IMR-90 (cell line): ENCODE data around the gene TMA16.

Experiments
- CTCF ChIP-seq: conservative IDR thresholded peaks from 2 replicates; pipeline ENCODE4 v1.5.1; 2012; ENCODE audit warnings: mild to moderate bottlenecking, low read depth, low read length, improper control_type of control experiment
- FOS ChIP-seq: fragments of 150-350 bp; IDR thresholded peaks from 2 replicates; pipeline ENCODE4 v1.6.1; 2016; ENCODE audit warnings: low read depth, low read length
- MAZ ChIP-seq: IDR thresholded peaks from 2 replicates; pipeline ENCODE4 v1.6.1; 2012; ENCODE audit warnings: low read depth, mild to moderate bottlenecking, low read length, improper control_type of control experiment, moderate library complexity, borderline replicate concordance
- POLR2A ChIP-seq: IDR thresholded peaks from 2 replicates; pipeline ENCODE4 v1.6.1; 2012; ENCODE audit warnings: mild to moderate bottlenecking, low read depth, low read length
- SMC3 ChIP-seq: fragments of 150-350 bp; IDR thresholded peaks from 2 replicates; pipeline ENCODE4 v1.6.1; 2016; ENCODE audit warnings: low read depth, mild to moderate bottlenecking, antibody characterized with exemption, low read length, moderate library complexity

- TF ChIP-seq POLR2A = no peak
- TF ChIP-seq CTCF = no peak
- TF ChIP-seq FOS = no peak
- TF ChIP-seq MAZ = no peak
- no peak for TF ChIP-seq SMC3
These were observed 69.8 kb downstream of the TMA16 start for GRCh38 chr4:163564221-163564720.
